H9 (cell line): ENCODE measurements around the gene ZNF57. TPM values are rescaled to one million over a fixed set of nuclear protein-coding genes. Genes with fewer than 3 reads are reported as not detected.

Experiments
- DNase-seq: peaks from one replicate; pipeline ENCODE4 v3.0.0-alpha.2; 2017
- H2AFZ ChIP-seq: one replicate; pipeline ENCODE4 v1.6.1; 2013; ENCODE audit warnings: mild to moderate bottlenecking, low read length, control low read depth, moderate library complexity
- H2AK5ac ChIP-seq: 2 replicates; pipeline ENCODE4 v1.6.1; 2013; ENCODE audit warnings: low read length, control low read depth, mixed read lengths; ENCODE audit not compliant: insufficient read length
- H2BK120ac ChIP-seq: one replicate; pipeline ENCODE4 v1.6.1; 2013; ENCODE audit warnings: low read depth, mild to moderate bottlenecking, low read length, control low read depth, inconsistent platforms; ENCODE audit not compliant: poor library complexity, severe bottlenecking
- H2BK12ac ChIP-seq: 2 replicates; pipeline ENCODE4 v1.6.1; 2013; ENCODE audit warnings: low read length, control low read depth, mixed read lengths, low read depth; ENCODE audit not compliant: insufficient read length
- H2BK15ac ChIP-seq: 2 replicates; pipeline ENCODE4 v1.6.1; 2013; ENCODE audit warnings: low read depth, low read length, control low read depth
- H2BK20ac ChIP-seq: one replicate; pipeline ENCODE4 v1.6.1; 2013; ENCODE audit warnings: low read depth, mild to moderate bottlenecking, low read length, control low read depth, inconsistent platforms; ENCODE audit not compliant: poor library complexity, severe bottlenecking
- H2BK5ac ChIP-seq: 2 replicates; pipeline ENCODE4 v1.6.1; 2013; ENCODE audit warnings: low read length, control low read depth, mixed read lengths; ENCODE audit not compliant: insufficient read length
- H3K14ac ChIP-seq: 2 replicates; pipeline ENCODE4 v1.6.1; 2013; ENCODE audit warnings: low read length, control low read depth; ENCODE audit not compliant: insufficient read depth
- H3K18ac ChIP-seq: 2 replicates; pipeline ENCODE4 v1.6.1; 2013; ENCODE audit warnings: low read depth, mild to moderate bottlenecking, mixed read lengths, low read length, control low read depth; ENCODE audit not compliant: insufficient read length
- H3K23ac ChIP-seq: 2 replicates; pipeline ENCODE4 v1.6.1; 2013; ENCODE audit warnings: low read length, control low read depth, mixed read lengths, low read depth; ENCODE audit not compliant: insufficient read length
- H3K23me2 ChIP-seq: 2 replicates; pipeline ENCODE4 v1.6.1; 2013; ENCODE audit warnings: low read depth, mild to moderate bottlenecking, mixed read lengths, low read length, control low read depth; ENCODE audit not compliant: insufficient read length, poor library complexity, severe bottlenecking
- H3K27ac ChIP-seq: 2 replicates; pipeline ENCODE4 v1.5.1; 2013; ENCODE audit warnings: low read length, control low read depth, mixed read lengths, low read depth; ENCODE audit not compliant: insufficient read length
- H3K27me3 ChIP-seq: 2 replicates; pipeline ENCODE4 v1.6.1; 2013; ENCODE audit warnings: low read length, control low read depth, inconsistent platforms; ENCODE audit not compliant: insufficient read depth
- H3K4ac ChIP-seq: 2 replicates; pipeline ENCODE4 v1.6.1; 2013; ENCODE audit warnings: low read depth, mild to moderate bottlenecking, control low read depth, inconsistent platforms, low read length, moderate library complexity
- H3K4me1 ChIP-seq: 2 replicates; pipeline ENCODE4 v1.6.1; 2013; ENCODE audit warnings: low read length, control low read depth, inconsistent platforms; ENCODE audit not compliant: insufficient read depth
- H3K4me2 ChIP-seq: 2 replicates; pipeline ENCODE4 v1.6.1; 2013; ENCODE audit warnings: low read length, control low read depth, mixed read lengths; ENCODE audit not compliant: insufficient read length, insufficient read depth
- H3K56ac ChIP-seq: 2 replicates; pipeline ENCODE4 v1.6.1; 2013; ENCODE audit warnings: low read depth, mild to moderate bottlenecking, mixed read lengths, low read length, control low read depth; ENCODE audit not compliant: insufficient read length
- H3K79me1 ChIP-seq: 2 replicates; pipeline ENCODE4 v1.6.1; 2013; ENCODE audit warnings: low read depth, mild to moderate bottlenecking, moderate library complexity, low read length, control low read depth, inconsistent platforms; ENCODE audit not compliant: insufficient read depth, poor library complexity, severe bottlenecking
- H3K79me2 ChIP-seq: 2 replicates; pipeline ENCODE4 v1.6.1; 2013; ENCODE audit warnings: low read length, control low read depth, inconsistent platforms; ENCODE audit not compliant: insufficient read depth
- H3K9ac ChIP-seq: 2 replicates; pipeline ENCODE4 v1.6.1; 2013; ENCODE audit warnings: low read length, control low read depth, mixed read lengths; ENCODE audit not compliant: insufficient read length; ENCODE audit errors: extremely low read depth
- H3K9me3 ChIP-seq: one replicate; pipeline ENCODE4 v1.6.1; 2013; ENCODE audit warnings: low read depth, low read length, inconsistent platforms; ENCODE audit not compliant: control insufficient read depth
- H3T11ph ChIP-seq: one replicate; pipeline ENCODE4 v1.6.1; 2013; ENCODE audit warnings: mild to moderate bottlenecking, low read length, control low read depth, inconsistent platforms
- H4K20me1 ChIP-seq: one replicate; pipeline ENCODE4 v1.6.1; 2013; ENCODE audit not compliant: control insufficient read depth, insufficient read length, insufficient read depth
- H4K5ac ChIP-seq: 2 replicates; pipeline ENCODE4 v1.6.1; 2013; ENCODE audit warnings: low read depth, mild to moderate bottlenecking, mixed read lengths, low read length, control low read depth; ENCODE audit not compliant: insufficient read length
- H4K8ac ChIP-seq: replicated peaks from 2 replicates; pipeline ENCODE4 v1.6.1; 2013; ENCODE audit warnings: low read length, control low read depth, mixed read lengths, low read depth; ENCODE audit not compliant: insufficient read length
- H4K91ac ChIP-seq: 2 replicates; pipeline ENCODE4 v1.6.1; 2013; ENCODE audit warnings: low read depth, mild to moderate bottlenecking, moderate library complexity, mixed read lengths, low read length, control low read depth; ENCODE audit not compliant: insufficient read length
- H3K27ac Mint-ChIP-seq, 3 experiments: 2 replicates in 2 of 3; 3 replicates in 1 of 3; pipeline ENCODE4 v1.8.0; 2020 to 2021; ENCODE audit warnings: mixed read lengths in 3 of 3, mild to moderate bottlenecking in 1 of 3, moderate library complexity in 1 of 3
- H3K27me3 Mint-ChIP-seq: 2 replicates; pipeline ENCODE4 v1.8.0; 2021; ENCODE audit warnings: low read depth, mild to moderate bottlenecking, moderate library complexity, mixed read lengths
- H3K36me3 Mint-ChIP-seq, 3 experiments: 2 replicates in 2 of 3; 3 replicates in 1 of 3; pipeline ENCODE4 v1.8.0; 2020 to 2021; ENCODE audit warnings: low read depth in 3 of 3, mixed read lengths in 3 of 3; ENCODE audit not compliant: insufficient read depth in 1 of 3
- H3K4me1 Mint-ChIP-seq, 2 experiments: 2 replicates each; pipeline ENCODE4 v1.8.0; 2020; ENCODE audit warnings: mixed read lengths in 2 of 2
- H3K4me3 Mint-ChIP-seq, 2 experiments: 2 replicates in 1 of 2; 3 replicates in 1 of 2; pipeline ENCODE4 v1.8.0; 2020 to 2021; ENCODE audit warnings: mild to moderate bottlenecking in 2 of 2, mixed read lengths in 2 of 2, moderate library complexity in 1 of 2
- H3K9me3 Mint-ChIP-seq, 2 experiments: 2 replicates in 1 of 2; 3 replicates in 1 of 2; pipeline ENCODE4 v1.8.0; 2020; ENCODE audit warnings: mild to moderate bottlenecking in 2 of 2, mixed read lengths in 2 of 2, moderate library complexity in 1 of 2
- WGBS: extraction: QIAGEN DNeasy Blood & Tissue Kit; methylation state at CpG from one replicate; pipeline ENCODE4 v1.1.7; 2013; ENCODE audit warnings: missing lambda C conversion rate, low lambda C conversion rate, mixed read lengths; ENCODE audit not compliant: insufficient read length; ENCODE audit errors: extremely low coverage; 5-methylcytosine and 5-hydroxymethylcytosine counted together
- total RNA-seq: library from RNA; stranded (reverse); gene quantifications from 2 replicates; pipeline ENCODE4 v1.2.1, GENCODE V29; 2021
- TF ChIP-seq, protein P1 (sequence below): fragments of 200-600 bp; sonication (generic); conservative IDR thresholded peaks from 3 replicates; pipeline ENCODE4 v1.8.0; 2021; ENCODE audit warnings: antibody characterized with exemption, mild to moderate bottlenecking

Gene ZNF57
- total RNA-seq, 1 experiment from 2014 or later = 7.8 TPM

DNA sequence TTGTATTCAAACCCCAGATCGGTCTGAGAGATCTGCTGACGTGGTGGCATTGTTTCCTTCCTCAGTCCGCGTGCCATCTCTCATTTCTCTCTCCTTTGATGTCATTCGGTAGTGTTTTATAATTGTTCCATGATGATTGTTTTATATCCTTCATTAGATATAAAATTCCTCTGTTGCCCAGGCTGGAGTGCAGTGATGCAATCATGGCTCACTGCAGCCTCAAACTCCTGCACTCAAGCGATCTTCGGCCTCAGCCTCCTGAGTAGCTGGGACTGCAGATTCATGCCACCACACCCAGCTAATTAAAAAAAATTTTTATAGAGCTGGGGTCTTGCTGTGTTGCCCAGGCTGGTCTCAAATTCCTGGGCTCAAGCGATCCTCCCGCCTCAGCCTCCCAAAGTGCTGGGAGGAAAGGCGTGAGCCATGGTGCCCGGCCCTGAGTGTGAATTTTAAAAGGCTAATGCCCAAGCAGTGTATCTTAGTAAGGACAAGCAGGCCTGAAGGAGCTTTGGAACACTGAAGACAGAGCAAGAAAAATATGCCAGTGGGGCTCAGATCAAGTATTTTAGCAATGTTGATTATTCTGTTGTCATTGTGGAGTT lies 5.3 kb downstream of the ZNF57 start:
- Histone ChIP-seq H3K27ac (no peak overlapping the region), H3K9me3 (no peaks in the 10 kb centered on the region), H3K4ac (no peak overlapping the region), H3T11ph (no peak overlapping the region), H3K4me1 (no peaks in the 10 kb centered on the region), H2BK120ac (no peak overlapping the region), H4K8ac (no peak overlapping the region), H2BK15ac (no peak overlapping the region), H2AK5ac (no peak overlapping the region), H3K23ac (no peak overlapping the region), H4K91ac (no peak overlapping the region), H4K5ac (no peak overlapping the region), H3K4me2 (no peak overlapping the region), H2BK20ac (no peak overlapping the region), H3K79me2 (peaks cover 8% of the 10 kb centered on the region; the same call in 1 of the 2 replicates), H3K79me1 (peaks cover 5% of the 10 kb centered on the region), H2BK5ac (no peak overlapping the region), H3K27me3 (no peaks in the 10 kb centered on the region), H2AFZ (no peak overlapping the region), H3K23me2 (no peaks in the 10 kb centered on the region), H4K20me1 (no peaks in the 10 kb centered on the region), H2BK12ac (no peak overlapping the region), H3K18ac (no peak overlapping the region), H3K56ac (no peak overlapping the region), H3K14ac (no peak overlapping the region), H3K9ac (no peak overlapping the region)
- Mint-ChIP-seq H3K27ac (no peak overlapping the region; a peak in 2 of 7 replicates), H3K9me3 (peaks cover 8 to 10% of the 10 kb centered on the region in 2 experiments), H3K36me3 (peaks cover 6 to 18% (median 11%) of the 10 kb centered on the region in 3 experiments), H3K4me1 (peaks cover 8 to 11% of the 10 kb centered on the region in 2 experiments), H3K4me3 (no peak overlapping the region; a peak in 1 of 5 replicates), H3K27me3 (no peaks in the 10 kb centered on the region)
- TF ChIP-seq, protein P1, sequence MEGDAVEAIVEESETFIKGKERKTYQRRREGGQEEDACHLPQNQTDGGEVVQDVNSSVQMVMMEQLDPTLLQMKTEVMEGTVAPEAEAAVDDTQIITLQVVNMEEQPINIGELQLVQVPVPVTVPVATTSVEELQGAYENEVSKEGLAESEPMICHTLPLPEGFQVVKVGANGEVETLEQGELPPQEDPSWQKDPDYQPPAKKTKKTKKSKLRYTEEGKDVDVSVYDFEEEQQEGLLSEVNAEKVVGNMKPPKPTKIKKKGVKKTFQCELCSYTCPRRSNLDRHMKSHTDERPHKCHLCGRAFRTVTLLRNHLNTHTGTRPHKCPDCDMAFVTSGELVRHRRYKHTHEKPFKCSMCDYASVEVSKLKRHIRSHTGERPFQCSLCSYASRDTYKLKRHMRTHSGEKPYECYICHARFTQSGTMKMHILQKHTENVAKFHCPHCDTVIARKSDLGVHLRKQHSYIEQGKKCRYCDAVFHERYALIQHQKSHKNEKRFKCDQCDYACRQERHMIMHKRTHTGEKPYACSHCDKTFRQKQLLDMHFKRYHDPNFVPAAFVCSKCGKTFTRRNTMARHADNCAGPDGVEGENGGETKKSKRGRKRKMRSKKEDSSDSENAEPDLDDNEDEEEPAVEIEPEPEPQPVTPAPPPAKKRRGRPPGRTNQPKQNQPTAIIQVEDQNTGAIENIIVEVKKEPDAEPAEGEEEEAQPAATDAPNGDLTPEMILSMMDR = no peak
- WGBS = no CpG with 5 or more reads among the region's 11 CpGs
- DNase-seq = no peak
